ENCODE measurements around the gene ALG13. TPM values are rescaled to one million over a fixed set of nuclear protein-coding genes. Genes with fewer than 3 reads are reported as not detected.
A peak's percentile ranks its signal among the peaks of the same experiment; 100 is the strongest.
"Not testable (repeated sequence)": the region's sequence is repeated elsewhere in the genome, so short reads cannot be mapped to it uniquely, and the experiment has no call there.

Gene ALG13
- 10 to 100 TPM; 51.5 to 58.6 TPM for total RNA-seq

DNA sequence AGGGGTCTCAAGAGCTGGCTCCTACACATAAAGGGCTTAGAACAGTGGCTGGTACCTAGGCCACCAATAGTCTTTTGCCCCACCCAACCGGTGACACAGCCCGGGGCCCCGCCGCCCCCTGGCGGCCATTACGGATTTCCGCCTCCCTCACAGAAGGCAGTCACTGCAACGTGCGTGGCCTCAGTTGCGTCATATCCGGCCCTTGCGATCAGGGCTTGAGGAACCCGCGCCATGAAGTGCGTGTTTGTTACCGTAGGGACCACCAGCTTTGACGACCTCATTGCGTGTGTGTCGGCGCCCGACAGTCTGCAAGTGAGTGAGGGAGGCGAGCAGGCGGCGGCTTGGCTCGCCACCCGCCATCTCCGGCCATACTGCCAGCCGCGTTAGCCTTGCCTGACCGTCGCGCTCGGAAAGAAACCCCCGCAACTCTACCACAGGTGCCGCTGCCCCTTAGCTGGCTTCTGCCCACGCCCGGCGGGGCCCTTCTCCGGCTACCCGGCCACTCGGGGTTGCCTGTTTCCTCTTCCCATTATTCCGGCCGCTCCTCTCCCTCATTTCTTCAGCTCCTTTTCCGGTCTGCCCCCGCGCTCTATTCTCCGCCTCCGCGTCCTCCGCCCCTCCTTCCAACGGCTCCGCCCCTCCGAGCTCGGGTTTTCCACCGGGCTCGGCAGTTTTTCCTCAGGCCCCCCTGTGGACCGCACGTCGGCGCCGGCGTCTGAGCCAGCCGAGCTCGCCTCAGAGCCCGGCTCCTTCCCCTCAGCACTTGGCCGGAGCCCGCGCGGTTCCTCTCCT is at the start of gene ALG13:
Gene ALG13 (plus strand): TSS at position 183 of the 792 bp plus-strand sequence. CDS start 49 bp downstream, at position 232.
- Mint-ChIP-seq H3K36me3 (ENCODE audit: low read depth) (peaks cover 22% of the 10 kb centered on the region), H3K27me3 (no peaks in the 10 kb centered on the region), H3K27ac (peak within 1 kb of the TSS; percentile 93), H3K4me3 (peak within 1 kb of the TSS; percentile 80), H3K4me1 (peaks cover 23% of the 10 kb centered on the region), H3K9me3 (ENCODE audit: low read depth) (no peaks in the 10 kb centered on the region)
- ChIA-PET POLR2A (no interaction called here), CTCF (no interaction called here)
- DNase-seq (peak; percentile 92), ATAC-seq (peak; percentile 95)
- intact Hi-C loops (cut with DNase I, micrococcal nuclease), result loop anchor here (5.0 to 10.0 kb wide), 2 partner anchors 1161 to 1164 kb away; partner anchors contain the start of gene AMOT (in 2 of the 2)

DNA sequence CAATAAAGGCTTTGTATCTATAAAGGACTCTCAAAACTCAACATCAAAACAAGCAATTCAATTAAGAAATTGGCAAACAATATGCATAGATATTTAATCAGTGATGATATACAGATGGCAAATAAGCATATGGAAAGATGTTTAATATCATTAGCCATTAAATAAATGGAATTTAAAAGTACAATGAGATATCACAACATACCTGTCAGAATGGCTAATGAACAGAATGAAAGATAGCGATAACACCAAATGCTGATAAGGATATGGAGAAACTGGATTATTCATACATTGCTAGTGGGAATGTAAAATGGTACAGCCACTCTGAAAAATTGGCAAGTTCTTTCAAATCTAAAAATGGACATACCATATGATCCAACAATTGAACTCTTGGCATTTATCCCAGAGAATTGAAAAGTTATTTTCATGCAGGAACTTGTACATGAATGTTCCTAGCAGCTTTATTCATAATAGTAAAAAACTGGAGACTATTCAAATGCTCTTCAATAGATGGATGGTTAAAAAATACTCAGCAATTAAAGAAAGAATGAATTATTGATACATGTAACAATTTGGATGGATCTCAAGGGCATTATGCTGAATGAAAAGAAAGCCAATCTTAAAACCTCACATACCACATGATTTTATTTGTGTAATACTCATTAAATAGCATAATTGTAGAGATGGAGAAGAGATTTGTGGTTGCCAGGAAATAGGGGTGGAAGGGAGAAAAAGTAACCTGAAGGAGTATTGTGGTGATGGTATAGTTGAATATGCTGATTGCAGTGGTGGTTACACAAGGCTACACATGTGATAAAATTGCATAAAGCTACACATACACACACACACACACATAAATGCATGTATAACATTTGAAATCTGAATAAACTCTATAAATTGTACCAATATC is 45.9 kb upstream of the ALG13 start:
- no peak for ATAC-seq
- Mint-ChIP-seq H3K27me3 (peaks cover 1% of the 10 kb centered on the region), H3K27ac (no peak overlapping the region), H3K4me3 (no peak overlapping the region), H3K36me3 (ENCODE audit: low read depth) (no peaks in the 10 kb centered on the region), H3K9me3 (ENCODE audit: low read depth) (no peaks in the 10 kb centered on the region), H3K4me1 (no peaks in the 10 kb centered on the region)
- ChIA-PET POLR2A (no interaction called here), CTCF (no interaction called here)
- no peak for DNase-seq
- intact Hi-C loops (cut with DNase I, micrococcal nuclease), result no loop called here

- H3K9me3 Mint-ChIP-seq (ENCODE audit: low read depth), result no peaks in the 10 kb centered on the region
- H3K27ac Mint-ChIP-seq, result no peak overlapping the region
- CTCF ChIA-PET, result no interaction called here
- POLR2A ChIA-PET, result no interaction called here
- H3K36me3 Mint-ChIP-seq (ENCODE audit: low read depth), result no peaks in the 10 kb centered on the region
- no peak for DNase-seq
- H3K27me3 Mint-ChIP-seq, result no peaks in the 10 kb centered on the region
- intact Hi-C loops (cut with DNase I, micrococcal nuclease), result no loop called here
- no peak overlapping the region for H3K4me3 Mint-ChIP-seq
- peaks cover 6% of the 10 kb centered on the region for H3K4me1 Mint-ChIP-seq
- no peak for ATAC-seq
Measured at GRCh38 chrX:111641969-111642368, 39.0 kb upstream of the ALG13 start.

DNA sequence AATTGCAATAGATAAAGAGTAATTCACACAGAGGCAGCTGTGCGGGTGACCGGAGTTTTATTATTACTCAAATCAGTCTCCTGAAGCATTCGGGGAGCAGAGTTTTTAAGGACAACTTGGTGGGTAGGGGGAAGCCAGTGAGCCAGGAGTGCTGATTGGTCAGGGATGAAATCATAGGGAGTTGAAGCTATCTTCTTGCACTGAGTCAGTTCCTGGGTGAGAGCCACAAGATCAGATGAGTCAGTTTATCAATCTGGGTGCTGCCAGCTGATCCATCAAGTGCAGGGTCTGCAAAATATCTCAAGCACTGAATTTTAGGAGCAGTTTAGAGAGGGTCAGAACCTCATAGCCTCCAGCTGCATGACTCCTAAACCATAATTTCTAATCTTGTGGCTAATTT is 35.8 kb upstream of the ALG13 start:
- intact Hi-C loops (cut with DNase I, micrococcal nuclease); H3K36me3 Mint-ChIP-seq (ENCODE audit: low read depth); H3K9me3 Mint-ChIP-seq (ENCODE audit: low read depth); H3K27me3 Mint-ChIP-seq; ATAC-seq; H3K27ac Mint-ChIP-seq; H3K4me3 Mint-ChIP-seq; CTCF ChIA-PET; POLR2A ChIA-PET; H3K4me1 Mint-ChIP-seq: not testable (repeated sequence)
- peak; percentile 4 for DNase-seq

GRCh38 chrX:111645607-111646006 is 35.4 kb upstream of the ALG13 start:
- ChIA-PET POLR2A (no interaction called here), CTCF (no interaction called here)
- no peaks in the 10 kb centered on the region for H3K36me3 Mint-ChIP-seq (ENCODE audit: low read depth)
- H3K4me1 Mint-ChIP-seq, result peaks cover 6% of the 10 kb centered on the region
- no peak overlapping the region for H3K27ac Mint-ChIP-seq
- no peaks in the 10 kb centered on the region for H3K27me3 Mint-ChIP-seq
- DNase-seq (no peak), ATAC-seq (peak; percentile 49)
- no peak overlapping the region for H3K4me3 Mint-ChIP-seq
- H3K9me3 Mint-ChIP-seq (ENCODE audit: low read depth), result no peaks in the 10 kb centered on the region
- intact Hi-C loops (cut with DNase I, micrococcal nuclease), result no loop called here

DNA sequence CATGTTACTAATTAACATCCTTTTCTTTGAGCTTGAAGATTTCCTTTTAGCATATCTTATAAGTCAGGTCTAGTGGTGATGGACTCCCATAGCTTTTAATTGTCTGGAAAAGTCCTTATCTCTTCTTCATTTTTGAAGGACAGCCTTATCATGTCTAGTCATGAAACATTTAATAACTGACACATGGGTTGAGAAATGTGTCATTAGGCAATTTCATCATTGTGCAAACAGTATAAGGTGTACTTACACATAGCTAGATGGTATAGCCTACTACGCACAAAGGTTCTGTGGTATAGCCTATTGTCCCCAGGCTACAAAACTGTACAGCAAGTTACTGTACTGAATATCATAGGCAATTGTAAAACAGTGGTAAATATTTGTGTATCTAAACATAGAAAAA is 34.5 kb upstream of the ALG13 start:
- ChIA-PET CTCF (no interaction called here), POLR2A (no interaction called here)
- H3K36me3 Mint-ChIP-seq (ENCODE audit: low read depth), result no peaks in the 10 kb centered on the region
- no peaks in the 10 kb centered on the region for H3K27me3 Mint-ChIP-seq
- H3K4me3 Mint-ChIP-seq, result no peak overlapping the region
- no peak for ATAC-seq
- H3K4me1 Mint-ChIP-seq, result peaks cover 6% of the 10 kb centered on the region
- H3K27ac Mint-ChIP-seq, result no peak overlapping the region
- DNase-seq, result no peak
- intact Hi-C loops (cut with DNase I, micrococcal nuclease), result no loop called here
- no peaks in the 10 kb centered on the region for H3K9me3 Mint-ChIP-seq (ENCODE audit: low read depth)

GRCh38 chrX:111648802-111649201 is 32.2 kb upstream of the ALG13 start:
- ATAC-seq (no peak), DNase-seq (no peak)
- CTCF ChIA-PET, result no interaction called here

GRCh38 chrX:111649638-111650037 is 31.3 kb upstream of the ALG13 start:
- intact Hi-C loops (cut with DNase I, micrococcal nuclease), result no loop called here
- Mint-ChIP-seq H3K27ac (no peak overlapping the region), H3K36me3 (ENCODE audit: low read depth) (no peaks in the 10 kb centered on the region), H3K27me3 (peaks cover 2% of the 10 kb centered on the region), H3K9me3 (ENCODE audit: low read depth) (no peaks in the 10 kb centered on the region), H3K4me3 (no peak overlapping the region), H3K4me1 (peaks cover 6% of the 10 kb centered on the region)
- no peak for ATAC-seq
- no peak for DNase-seq
- POLR2A ChIA-PET, result no interaction called here
- CTCF ChIA-PET, result no interaction called here

More at GRCh38 chrX:111648802-111649201, 32.2 kb upstream of the ALG13 start:
- intact Hi-C loops (cut with DNase I, micrococcal nuclease), result no loop called here
- no peaks in the 10 kb centered on the region for H3K9me3 Mint-ChIP-seq (ENCODE audit: low read depth)
- no peaks in the 10 kb centered on the region for H3K36me3 Mint-ChIP-seq (ENCODE audit: low read depth)
- H3K4me3 Mint-ChIP-seq, result no peak overlapping the region
- peaks cover 6% of the 10 kb centered on the region for H3K4me1 Mint-ChIP-seq
- POLR2A ChIA-PET, result no interaction called here
- H3K27me3 Mint-ChIP-seq, result peaks cover 2% of the 10 kb centered on the region
- H3K27ac Mint-ChIP-seq, result no peak overlapping the region

- H3K4me3 Mint-ChIP-seq, result no peak overlapping the region
- DNase-seq (no peak), ATAC-seq (no peak)
- H3K9me3 Mint-ChIP-seq (ENCODE audit: low read depth), result no peaks in the 10 kb centered on the region
- CTCF ChIA-PET, result no interaction called here
- H3K27ac Mint-ChIP-seq, result no peak overlapping the region
- intact Hi-C loops (cut with DNase I, micrococcal nuclease), result no loop called here
- no peaks in the 10 kb centered on the region for H3K36me3 Mint-ChIP-seq (ENCODE audit: low read depth)
- no peaks in the 10 kb centered on the region for H3K4me1 Mint-ChIP-seq
- H3K27me3 Mint-ChIP-seq, result peaks cover 2% of the 10 kb centered on the region
- POLR2A ChIA-PET, result no interaction called here
Measured at GRCh38 chrX:111650845-111651244, 30.1 kb upstream of the ALG13 start.

DNA sequence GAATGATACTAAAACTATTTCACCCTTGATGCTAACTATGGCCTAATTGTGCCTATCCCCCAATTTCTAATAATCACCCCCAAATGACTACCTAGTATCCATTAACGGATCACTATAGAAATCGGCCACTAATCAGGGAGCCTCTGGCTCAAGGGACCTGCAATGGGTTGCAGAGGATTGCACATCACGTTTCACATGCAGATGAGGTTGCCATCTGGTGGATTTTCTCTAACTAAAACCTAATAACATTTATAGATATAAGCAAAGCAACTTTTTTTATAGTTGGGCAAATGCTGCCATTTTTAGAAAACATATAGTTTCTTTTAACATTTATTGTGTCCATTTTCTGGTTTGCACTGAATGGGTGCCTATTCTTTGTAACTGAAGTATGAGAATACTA is 28.3 kb upstream of the ALG13 start:
- ATAC-seq, result no peak
- H3K36me3 Mint-ChIP-seq (ENCODE audit: low read depth), result no peaks in the 10 kb centered on the region
- POLR2A ChIA-PET, result no interaction called here
- H3K27ac Mint-ChIP-seq, result no peak overlapping the region
- no peak overlapping the region for H3K4me3 Mint-ChIP-seq
- H3K27me3 Mint-ChIP-seq, result peaks cover 2% of the 10 kb centered on the region
- CTCF ChIA-PET, result no interaction called here
- intact Hi-C loops (cut with DNase I, micrococcal nuclease), result no loop called here
- DNase-seq, result no peak
- no peaks in the 10 kb centered on the region for H3K4me1 Mint-ChIP-seq
- no peaks in the 10 kb centered on the region for H3K9me3 Mint-ChIP-seq (ENCODE audit: low read depth)

DNA sequence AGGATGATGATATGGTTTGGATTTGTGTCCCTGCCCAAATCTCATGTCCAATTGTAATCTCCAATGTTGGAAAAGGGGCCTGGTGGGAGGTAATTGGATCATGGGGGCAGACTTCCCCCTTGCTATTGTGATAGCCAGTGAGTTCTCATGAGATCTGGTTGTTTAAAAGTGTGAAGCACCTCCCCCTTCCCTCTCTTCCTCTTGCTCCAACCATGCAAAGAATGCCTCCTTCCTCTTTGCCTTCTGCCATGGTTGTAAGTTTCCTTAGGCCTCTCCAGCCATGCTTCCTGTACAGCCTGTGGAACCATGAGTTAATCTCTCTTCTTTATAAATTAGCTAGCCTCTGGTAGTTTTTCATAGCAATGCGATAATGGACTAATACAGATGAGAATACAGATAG is 19.7 kb upstream of the ALG13 start:
- POLR2A ChIA-PET, result no interaction called here

DNA sequence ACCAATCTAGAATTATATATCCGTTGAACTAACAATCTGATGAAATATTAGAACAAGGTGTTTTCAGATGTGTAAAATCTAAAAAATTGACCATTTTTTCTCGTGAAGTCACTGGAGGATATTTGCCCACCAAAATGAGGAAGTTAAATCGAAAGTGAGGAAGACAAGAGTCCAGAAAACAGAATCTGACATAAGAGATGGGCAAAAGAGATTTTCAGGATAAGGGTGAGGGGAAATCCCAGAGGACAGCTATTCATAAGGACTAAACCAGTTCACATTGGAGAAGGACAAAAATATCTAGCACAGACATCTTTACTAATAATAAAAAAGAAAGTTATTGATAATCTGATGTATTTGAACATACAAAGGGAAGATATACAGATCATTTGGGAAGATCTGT is 18.7 kb upstream of the ALG13 start:
- H3K36me3 Mint-ChIP-seq (ENCODE audit: low read depth), result no peaks in the 10 kb centered on the region
- H3K4me1 Mint-ChIP-seq, result no peaks in the 10 kb centered on the region
- CTCF ChIA-PET, result no interaction called here
- no peak for ATAC-seq
- POLR2A ChIA-PET, result no interaction called here
- no peak overlapping the region for H3K4me3 Mint-ChIP-seq
- intact Hi-C loops (cut with DNase I, micrococcal nuclease), result no loop called here
- H3K27me3 Mint-ChIP-seq, result no peaks in the 10 kb centered on the region
- no peak for DNase-seq
- H3K27ac Mint-ChIP-seq, result no peak overlapping the region
- no peaks in the 10 kb centered on the region for H3K9me3 Mint-ChIP-seq (ENCODE audit: low read depth)

More for the DNA sequence above, 19.7 kb upstream of the ALG13 start:
- H3K27me3 Mint-ChIP-seq, result no peaks in the 10 kb centered on the region
- no peak for DNase-seq
- no peaks in the 10 kb centered on the region for H3K36me3 Mint-ChIP-seq (ENCODE audit: low read depth)
- intact Hi-C loops (cut with DNase I, micrococcal nuclease), result no loop called here
- H3K27ac Mint-ChIP-seq, result no peak overlapping the region
- no peaks in the 10 kb centered on the region for H3K4me1 Mint-ChIP-seq
- no peak overlapping the region for H3K4me3 Mint-ChIP-seq
- H3K9me3 Mint-ChIP-seq (ENCODE audit: low read depth), result no peaks in the 10 kb centered on the region
- CTCF ChIA-PET, result no interaction called here
- ATAC-seq, result no peak

Measured in activated CD4-positive, alpha-beta T cell treated with anti-CD3 and anti-CD28 coated beads for 36 hours (primary cell).